Activated CD4-positive, alpha-beta T cell treated with anti-CD3 and anti-CD28 coated beads, Interleukin-2, amount 50 U/mL, for 4 hours (primary cell): ENCODE measurements around the gene SPA17.

Source experiments
- DNase-seq, 2 experiments: peaks; one replicate each; pipeline ENCODE4 v3.0.0-alpha.2; 2020

The SPA17 gene

GRCh38 chr11:124727474-124727873 lies 53.8 kb downstream of the SPA17 start:
- DNase-seq: no peak

DNA sequence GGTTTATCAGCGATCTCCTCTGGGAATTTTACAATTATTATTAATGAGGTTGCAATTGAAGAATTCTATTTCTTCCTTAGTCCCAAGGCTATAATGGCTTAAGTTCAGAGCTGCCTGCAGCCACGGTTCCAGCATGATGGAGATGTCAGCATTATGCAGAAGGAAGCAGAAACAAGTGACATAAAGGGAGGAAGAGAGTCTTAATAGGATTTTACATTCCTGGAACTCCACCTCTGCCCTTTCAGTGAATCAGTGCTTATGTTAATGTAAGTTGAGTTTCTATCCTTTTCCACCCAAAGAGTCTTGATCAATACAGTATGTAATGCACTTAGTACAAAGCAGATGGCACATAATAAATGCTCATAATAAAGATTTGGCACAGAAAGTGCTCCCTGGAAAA lies 54.4 kb downstream of the SPA17 start:
- DNase-seq: no peak

- no peak for DNase-seq
These were observed 55.9 kb downstream of the SPA17 start for GRCh38 chr11:124729571-124729970.

GRCh38 chr11:124732230-124732629 lies 58.5 kb downstream of the SPA17 start:
- DNase-seq: no peak

GRCh38 chr11:124736736-124737135 lies 63.0 kb downstream of the SPA17 start:
- DNase-seq: no peak

- DNase-seq: no peak
These were observed 64.1 kb downstream of the SPA17 start for GRCh38 chr11:124737638-124738305.

GRCh38 chr11:124738713-124739478 lies 65.2 kb downstream of the SPA17 start:
- no peak for DNase-seq

- peak; percentile 73 to 80 for DNase-seq
These were observed 66.0 kb downstream of the SPA17 start, which contains the start of gene NRGN for GRCh38 chr11:124739479-124740276. Gene NRGN (plus strand): TSS chr11:124739942. CDS start chr11:124740085, 143 bp downstream.

GRCh38 chr11:124740277-124740882 lies 66.7 kb downstream of the SPA17 start:
- peak; percentile 48 to 50 for DNase-seq

DNA sequence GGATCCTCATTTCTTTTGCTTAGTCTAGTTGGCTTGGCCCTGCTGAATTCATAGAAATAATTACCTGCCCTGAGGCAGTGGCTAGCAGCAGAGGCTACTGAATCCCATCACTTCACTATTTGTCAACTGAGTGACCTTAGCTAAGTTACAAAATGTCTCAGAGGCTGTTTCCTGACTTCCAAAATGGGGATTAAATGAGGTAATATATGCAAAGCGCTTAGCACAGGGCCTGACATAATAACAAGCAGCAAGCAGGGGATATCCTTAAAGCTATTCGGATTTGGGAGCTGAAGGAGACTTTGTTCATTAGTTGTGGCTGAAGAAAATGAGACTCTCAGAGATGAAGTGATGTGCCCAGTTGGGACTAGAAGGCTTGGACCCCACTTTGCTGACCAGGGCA lies 68.9 kb downstream of the SPA17 start:
- DNase-seq: no peak

DNA sequence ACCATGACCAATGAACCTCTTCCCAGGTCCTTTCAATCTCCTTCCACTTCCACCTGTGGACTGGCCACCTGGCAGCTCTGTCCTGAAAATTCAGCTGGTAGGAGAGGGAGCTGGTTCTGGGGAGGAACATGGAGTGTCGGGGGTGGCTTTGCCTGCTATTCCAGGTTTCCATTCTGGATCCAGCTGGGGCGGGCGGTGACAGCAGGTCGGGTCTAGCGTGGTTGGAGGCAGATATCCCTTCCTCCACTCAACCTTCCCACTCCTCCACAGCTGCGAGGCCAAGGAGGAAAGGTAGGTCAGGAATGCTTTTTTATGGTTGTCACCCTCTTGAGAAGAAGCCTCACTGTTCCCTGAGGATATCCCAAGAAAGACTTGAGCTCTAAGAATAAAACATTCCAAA lies 69.3 kb downstream of the SPA17 start:
- no peak for DNase-seq

- no peak for DNase-seq
These were observed 71.6 kb downstream of the SPA17 start for GRCh38 chr11:124745270-124745834.

DNA sequence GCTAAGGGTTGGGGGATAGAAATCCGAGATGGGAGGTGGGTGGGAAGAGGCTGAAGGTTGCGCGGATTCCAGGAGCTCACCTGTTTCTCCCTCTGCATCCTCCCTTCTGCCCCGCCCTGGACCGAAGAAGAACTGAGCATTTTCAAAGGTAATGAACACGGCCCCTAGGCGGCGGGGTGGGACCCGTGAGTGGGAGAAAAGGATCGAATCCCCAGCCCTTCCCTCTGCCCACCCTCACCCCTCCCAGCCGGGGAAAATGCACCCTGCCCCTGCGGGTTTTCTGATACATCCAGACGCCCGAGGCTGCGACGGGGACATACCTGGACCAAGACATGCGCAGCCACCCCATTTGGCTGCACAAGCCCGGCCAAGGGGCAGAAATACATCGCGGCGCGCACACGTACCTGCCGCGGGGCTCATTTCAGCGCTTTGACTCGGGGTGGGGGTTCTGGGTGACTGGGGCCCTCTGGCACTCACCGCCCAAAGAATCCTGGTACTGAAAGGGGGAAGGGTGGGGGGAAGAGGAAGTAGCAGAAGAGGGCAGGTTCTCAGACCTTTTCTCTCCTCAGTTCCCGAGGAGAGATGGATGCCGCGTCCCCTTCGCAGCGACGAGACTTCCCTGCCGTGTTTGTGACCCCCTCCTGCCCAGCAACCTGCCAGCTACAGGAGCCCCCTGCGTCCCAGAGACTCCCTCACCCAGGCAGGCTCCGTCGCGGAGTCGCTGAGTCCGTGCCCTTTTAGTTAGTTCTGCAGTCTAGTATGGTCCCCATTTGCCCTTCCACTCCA lies 72.3 kb downstream of the SPA17 start:
- peak in 1 of 2 experiments; percentile 22 for DNase-seq

DNA sequence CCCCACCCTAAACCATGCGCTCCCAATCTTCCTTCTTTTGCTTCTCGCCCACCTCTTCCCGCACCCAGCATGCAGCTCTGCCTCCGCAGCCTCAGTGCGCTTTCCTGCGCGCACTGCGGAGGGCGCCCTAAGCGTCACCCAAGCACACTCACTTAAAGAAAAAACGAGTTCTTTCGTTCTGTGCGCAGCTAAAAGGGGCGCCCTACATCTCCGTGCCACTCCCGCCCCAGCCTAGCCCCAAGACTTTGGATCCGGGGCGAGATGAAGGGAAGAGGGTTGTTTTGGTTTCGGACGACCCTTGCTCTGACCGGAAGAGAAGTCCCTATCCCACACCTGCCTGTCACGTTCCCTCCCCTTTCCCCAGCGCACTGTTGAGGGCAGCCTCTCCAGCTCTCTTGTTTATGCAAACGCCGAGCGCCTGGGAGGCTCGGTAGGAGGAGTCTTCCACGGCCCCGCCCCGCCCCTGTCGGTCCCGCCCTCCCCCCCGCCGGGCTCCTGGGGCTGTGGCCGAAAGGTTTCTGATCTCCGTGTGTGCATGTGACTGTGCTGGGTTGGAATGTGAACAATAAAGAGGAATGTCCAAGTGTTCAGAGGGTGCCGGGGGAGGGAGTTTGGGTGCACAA lies 73.0 kb downstream of the SPA17 start:
- DNase-seq: peak; percentile 70 to 76
